ENCODE results near the gene LMBR1L.
"Not testable (repeated sequence)": the region's sequence is repeated elsewhere in the genome, so short reads cannot be mapped to it uniquely, and the experiment has no call there.

The LMBR1L gene

GRCh38 chr12:49086116-49086515, 24.5 kb downstream of the LMBR1L start:
- DNase-seq (ENCODE audit: low read depth) = no peak

- no peak for DNase-seq (ENCODE audit: low read depth)
Observed at GRCh38 chr12:49084438-49084837, 26.2 kb downstream of the LMBR1L start.

- DNase-seq (ENCODE audit: low read depth) = no peak
Observed at GRCh38 chr12:49079793-49080192, 30.9 kb downstream of the LMBR1L start.

- no peak for DNase-seq (ENCODE audit: low read depth)
Observed at GRCh38 chr12:49070971-49071370, 39.7 kb downstream of the LMBR1L start.

- DNase-seq (ENCODE audit: low read depth) = peak; percentile 96
Observed at GRCh38 chr12:49069507-49070346, 40.9 kb downstream of the LMBR1L start, which contains the start of gene RHEBL1. RHEBL1 (minus strand) TSS chr12:49069979; CDS start chr12:49069785, 194 bp downstream.

GRCh38 chr12:49068879-49069506, 41.7 kb downstream of the LMBR1L start:
- no peak for DNase-seq (ENCODE audit: low read depth)

- DNase-seq (ENCODE audit: low read depth) = no peak
Observed at GRCh38 chr12:49066120-49066519, 44.5 kb downstream of the LMBR1L start.

GRCh38 chr12:49064767-49065152, 45.9 kb downstream of the LMBR1L start:
- no peak for DNase-seq (ENCODE audit: low read depth)

- not testable (repeated sequence) for DNase-seq (ENCODE audit: low read depth)
Observed at GRCh38 chr12:49061916-49062315, 48.7 kb downstream of the LMBR1L start.

GRCh38 chr12:49061157-49061650, 49.4 kb downstream of the LMBR1L start:
- DNase-seq (ENCODE audit: low read depth) = no peak

GRCh38 chr12:49060237-49061156, 50.1 kb downstream of the LMBR1L start, which contains the start of gene KMT2D:
KMT2D (minus strand) TSS chr12:49060794; CDS start chr12:49055324, 5,470 bp downstream.
- DNase-seq (ENCODE audit: low read depth) = peak; percentile 80

GRCh38 chr12:49059299-49060171, 51.1 kb downstream of the LMBR1L start:
- DNase-seq (ENCODE audit: low read depth) = no peak

GRCh38 chr12:49059045-49059298, 51.7 kb downstream of the LMBR1L start:
- DNase-seq (ENCODE audit: low read depth) = no peak

- no peak for DNase-seq (ENCODE audit: low read depth)
Observed at GRCh38 chr12:49058366-49059044, 52.1 kb downstream of the LMBR1L start.

GRCh38 chr12:49057888-49058287, 52.8 kb downstream of the LMBR1L start:
- no peak for DNase-seq (ENCODE audit: low read depth)

- peak; percentile 20 for DNase-seq (ENCODE audit: low read depth)
Observed at GRCh38 chr12:49055978-49056754, 54.5 kb downstream of the LMBR1L start.

GRCh38 chr12:49055092-49055491, 55.6 kb downstream of the LMBR1L start:
- DNase-seq (ENCODE audit: low read depth) = no peak

GRCh38 chr12:49054524-49054923, 56.1 kb downstream of the LMBR1L start:
- DNase-seq (ENCODE audit: low read depth) = no peak

- DNase-seq (ENCODE audit: low read depth) = no peak
Observed at GRCh38 chr12:49054096-49054495, 56.6 kb downstream of the LMBR1L start.
